Natural killer cell (primary cell): ENCODE results near the gene FABP6. TPM values are rescaled to one million over a fixed set of nuclear protein-coding genes. Genes with fewer than 3 reads are reported as not detected.
"Not testable (repeated sequence)": the region's sequence is repeated elsewhere in the genome, so short reads cannot be mapped to it uniquely, and the experiment has no call there.

ENCODE experiments used
- ATAC-seq, 3 donors: fragments of 150-1000 bp in 2 of 3; fragments of 200-7000 bp in 1 of 3; cut with Tn5 transposase; 1 replicate in 1 of 3; 2 replicates in 2 of 3; pipeline ENCODE4 v1.10.0; 2021; ENCODE audit warnings: mild to moderate bottlenecking in 2 of 3, moderate library complexity in 2 of 3
- DNase-seq, 2 donors: peaks; one replicate each; pipeline versions ENCODE4 v3.0.0 to v3.0.0-alpha.2; 2013 to 2021; ENCODE audit warnings: mixed read lengths in 1 of 2
- H3K27ac ChIP-seq: one replicate; pipeline ENCODE4 v1.5.1; 2013; ENCODE audit warnings: mild to moderate bottlenecking, low read length
- H3K27me3 ChIP-seq: one replicate; pipeline ENCODE4 v1.6.1; 2013; ENCODE audit warnings: low read length; ENCODE audit not compliant: control insufficient read depth, insufficient read depth
- H3K36me3 ChIP-seq: one replicate; pipeline ENCODE4 v1.6.1; 2013; ENCODE audit warnings: low read length; ENCODE audit not compliant: control insufficient read depth, insufficient read depth
- H3K4me1 ChIP-seq: one replicate; pipeline ENCODE4 v1.6.1; 2013; ENCODE audit warnings: low read length; ENCODE audit not compliant: control insufficient read depth, insufficient read depth
- H3K4me3 ChIP-seq: one replicate; pipeline ENCODE4 v1.5.1; 2013; ENCODE audit warnings: low read length
- H3K9me3 ChIP-seq: one replicate; pipeline ENCODE4 v1.6.1; 2013; ENCODE audit warnings: low read length; ENCODE audit not compliant: control insufficient read depth, insufficient read depth
- H3K27ac Mint-ChIP-seq, 2 donors: one replicate each; pipeline ENCODE4 v1.8.0; 2022; ENCODE audit warnings: mild to moderate bottlenecking in 2 of 2, mixed read lengths in 2 of 2, moderate library complexity in 1 of 2
- H3K27me3 Mint-ChIP-seq, 2 donors: one replicate each; pipeline ENCODE4 v1.8.0; 2022; ENCODE audit warnings: low read depth in 2 of 2, mixed read lengths in 2 of 2
- H3K36me3 Mint-ChIP-seq: one replicate; pipeline ENCODE4 v1.8.0; 2022; ENCODE audit warnings: mixed read lengths
- H3K4me1 Mint-ChIP-seq, 2 donors: one replicate each; pipeline ENCODE4 v1.8.0; 2022; ENCODE audit warnings: mixed read lengths in 2 of 2
- H3K4me3 Mint-ChIP-seq: one replicate; pipeline ENCODE4 v1.8.0; 2022; ENCODE audit warnings: mild to moderate bottlenecking, moderate library complexity, mixed read lengths
- H3K9me3 Mint-ChIP-seq, 2 donors: one replicate each; pipeline ENCODE4 v1.8.0; 2022; ENCODE audit warnings: mixed read lengths in 2 of 2
- WGBS: methylation state at CpG from one replicate; pipeline ENCODE4 v1.1.7; 2013; ENCODE audit warnings: missing lambda C conversion rate; ENCODE audit not compliant: insufficient coverage; 5-methylcytosine and 5-hydroxymethylcytosine counted together
- intact Hi-C: fragments of 100-400 bp; cut with micrococcal nuclease; formaldehyde crosslinking; loops from one replicate; pipeline ENCODE4 v1.14.2; 2022
- total RNA-seq, 4 donors: library from RNA; stranded (reverse); fragments of 120-200 nt in 1 of 4; gene quantifications; one replicate each; pipeline versions ENCODE4 v1.2.3 to v1.2.4, GENCODE V29; 2013 to 2022
- TF ChIP-seq, protein P1 (sequence below): fragments of 200-600 bp; IDR thresholded peaks from one replicate; pipeline ENCODE4 v1.8.0; 2022; ENCODE audit warnings: antibody characterized with exemption

FABP6 gene
- total RNA-seq, 3 donors from 2014 or later (not counting 1 experiment from before 2014, with no cell fraction given) = not detected

DNA sequence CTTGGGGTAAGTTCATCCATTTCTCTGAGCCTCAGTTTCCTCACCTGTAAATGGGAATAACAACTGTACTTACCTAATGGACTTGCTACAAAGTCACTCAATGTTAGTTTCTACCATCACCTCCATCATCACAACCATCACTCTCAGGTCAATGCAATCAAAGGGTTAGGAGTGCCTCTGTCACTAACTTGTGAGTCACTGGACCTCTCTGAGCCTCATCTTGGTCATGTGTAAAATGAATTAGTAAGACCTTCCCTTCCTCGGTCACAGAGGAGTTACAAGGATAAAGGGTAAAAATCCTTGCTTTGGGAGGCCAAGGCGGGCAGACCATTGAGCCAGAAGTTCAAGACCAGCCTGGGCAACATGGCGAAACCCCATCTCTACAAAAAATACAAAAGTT, 12.8 kb downstream of the FABP6 start:
- TF ChIP-seq, protein P1, sequence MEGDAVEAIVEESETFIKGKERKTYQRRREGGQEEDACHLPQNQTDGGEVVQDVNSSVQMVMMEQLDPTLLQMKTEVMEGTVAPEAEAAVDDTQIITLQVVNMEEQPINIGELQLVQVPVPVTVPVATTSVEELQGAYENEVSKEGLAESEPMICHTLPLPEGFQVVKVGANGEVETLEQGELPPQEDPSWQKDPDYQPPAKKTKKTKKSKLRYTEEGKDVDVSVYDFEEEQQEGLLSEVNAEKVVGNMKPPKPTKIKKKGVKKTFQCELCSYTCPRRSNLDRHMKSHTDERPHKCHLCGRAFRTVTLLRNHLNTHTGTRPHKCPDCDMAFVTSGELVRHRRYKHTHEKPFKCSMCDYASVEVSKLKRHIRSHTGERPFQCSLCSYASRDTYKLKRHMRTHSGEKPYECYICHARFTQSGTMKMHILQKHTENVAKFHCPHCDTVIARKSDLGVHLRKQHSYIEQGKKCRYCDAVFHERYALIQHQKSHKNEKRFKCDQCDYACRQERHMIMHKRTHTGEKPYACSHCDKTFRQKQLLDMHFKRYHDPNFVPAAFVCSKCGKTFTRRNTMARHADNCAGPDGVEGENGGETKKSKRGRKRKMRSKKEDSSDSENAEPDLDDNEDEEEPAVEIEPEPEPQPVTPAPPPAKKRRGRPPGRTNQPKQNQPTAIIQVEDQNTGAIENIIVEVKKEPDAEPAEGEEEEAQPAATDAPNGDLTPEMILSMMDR = no peak
- Histone ChIP-seq H3K27me3 (no peaks in the 10 kb centered on the region), H3K36me3 (no peaks in the 10 kb centered on the region), H3K4me3 (no peak overlapping the region), H3K9me3 (no peaks in the 10 kb centered on the region), H3K27ac (no peak overlapping the region), H3K4me1 (no peaks in the 10 kb centered on the region)
- Mint-ChIP-seq H3K4me1 (no peaks in the 10 kb centered on the region), H3K27me3 (peaks cover 0 to 3% of the 10 kb centered on the region in 2 donors), H3K4me3 (no peak overlapping the region), H3K27ac (no peak overlapping the region), H3K9me3 (no peaks in the 10 kb centered on the region), H3K36me3 (no peaks in the 10 kb centered on the region)
- no peak for ATAC-seq
- WGBS = 61% methylated on average over 3 of the region's 3 CpGs
- no peak for DNase-seq
- intact Hi-C loops = no loop called here

DNA sequence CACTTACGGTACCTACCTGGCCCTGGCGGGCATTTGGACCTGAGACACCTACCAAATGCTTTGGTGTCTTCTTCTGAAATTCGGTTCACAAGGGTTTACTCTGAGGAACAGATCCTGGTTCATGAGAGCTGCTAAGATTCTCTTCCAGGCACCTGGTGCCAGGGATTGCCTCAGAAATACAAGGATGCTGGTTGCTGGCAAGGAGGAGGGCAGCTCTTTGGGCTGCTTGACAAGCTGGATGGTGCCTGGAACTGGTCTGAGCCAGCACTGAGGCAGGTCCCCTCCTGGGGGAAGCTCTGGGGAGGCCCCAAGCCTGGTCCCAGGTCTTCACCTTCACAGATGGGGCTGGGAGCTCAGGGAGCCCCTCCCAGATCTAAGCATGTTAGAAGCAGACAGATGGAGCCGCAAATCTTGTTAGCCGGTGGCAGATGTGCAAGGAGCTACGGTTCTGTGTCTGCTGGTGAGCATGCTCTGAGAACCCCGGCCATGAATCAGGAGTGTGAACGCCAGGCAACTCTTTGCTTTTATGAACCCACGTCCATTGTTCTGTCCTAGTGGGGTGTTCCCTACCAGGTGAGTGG, 16.3 kb downstream of the FABP6 start:
- Mint-ChIP-seq H3K4me3 (no peak overlapping the region), H3K36me3 (no peaks in the 10 kb centered on the region), H3K9me3 (no peaks in the 10 kb centered on the region), H3K27ac (no peak overlapping the region), H3K4me1 (no peaks in the 10 kb centered on the region), H3K27me3 (no peaks in the 10 kb centered on the region)
- ATAC-seq (no peak), DNase-seq (no peak)
- H3K27ac ChIP-seq = no peak overlapping the region
- intact Hi-C loops = no loop called here
- no peaks in the 10 kb centered on the region for H3K9me3 ChIP-seq
- no peaks in the 10 kb centered on the region for H3K36me3 ChIP-seq
- no peaks in the 10 kb centered on the region for H3K4me1 ChIP-seq
- H3K4me3 ChIP-seq = no peak overlapping the region
- TF ChIP-seq, protein P1 = no peak
- WGBS = 91% methylated on average over 9 of the region's 9 CpGs
- H3K27me3 ChIP-seq = no peaks in the 10 kb centered on the region

DNA sequence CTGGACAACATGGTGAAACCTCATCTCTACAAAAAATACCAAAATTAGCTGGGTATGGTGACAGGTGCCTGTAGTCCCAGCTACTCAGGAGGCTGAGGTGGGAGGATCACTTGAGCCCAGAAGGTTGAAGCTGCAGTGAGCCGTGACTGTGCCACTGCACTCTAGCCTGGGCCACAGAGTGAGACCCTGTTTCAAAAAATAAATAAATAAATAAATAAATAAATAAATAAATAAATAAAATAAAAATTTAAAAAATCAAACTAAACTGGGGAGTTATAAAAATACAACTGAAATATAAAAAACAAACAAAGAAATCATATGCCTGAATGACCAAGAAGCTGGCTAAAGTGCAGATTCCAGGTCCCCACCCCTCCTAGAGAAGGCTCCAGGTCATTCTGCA, 20.3 kb downstream of the FABP6 start:
- H3K4me3 ChIP-seq, H3K9me3 Mint-ChIP-seq, H3K4me1 ChIP-seq, H3K4me3 Mint-ChIP-seq, H3K36me3 Mint-ChIP-seq, DNase-seq, H3K27me3 Mint-ChIP-seq, H3K27ac ChIP-seq, H3K9me3 ChIP-seq, H3K27me3 ChIP-seq, H3K4me1 Mint-ChIP-seq, intact Hi-C loops, ATAC-seq: not testable (repeated sequence)
- peak overlapping the region in 1 of 2 donors; percentile 29 for H3K27ac Mint-ChIP-seq
- WGBS = no CpG with 5 or more reads among the region's 1 CpG
- peaks cover 25% of the 10 kb centered on the region for H3K36me3 ChIP-seq

DNA sequence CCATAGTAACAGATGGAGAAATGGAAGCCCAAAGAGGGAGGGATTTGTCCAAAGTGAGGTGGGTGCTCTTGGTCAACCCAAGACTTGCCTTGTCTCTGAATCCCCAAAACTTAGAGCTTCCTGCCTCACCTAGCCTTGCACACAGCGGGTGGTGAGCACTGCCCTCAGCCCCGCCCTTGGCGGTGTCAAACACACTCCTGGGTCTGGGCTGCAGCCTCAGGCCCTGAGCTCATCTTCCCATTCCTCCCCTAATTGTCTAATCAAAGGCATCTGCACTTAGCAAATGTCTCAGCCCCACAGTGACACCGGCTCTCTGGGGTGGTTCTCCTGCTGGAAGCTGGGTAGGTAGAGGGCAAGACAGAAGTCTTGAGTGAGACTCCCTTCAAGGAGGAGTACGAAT, 20.9 kb downstream of the FABP6 start:
- H3K27ac ChIP-seq = no peak overlapping the region
- ATAC-seq (no peak), DNase-seq (no peak)

More for the DNA sequence above, 20.9 kb downstream of the FABP6 start:
- Mint-ChIP-seq H3K27me3 (no peaks in the 10 kb centered on the region), H3K36me3 (peaks cover 9% of the 10 kb centered on the region), H3K4me3 (no peak overlapping the region), H3K4me1 (no peaks in the 10 kb centered on the region), H3K27ac (peak overlapping the region; percentile 29 to 45), H3K9me3 (no peaks in the 10 kb centered on the region)
- TF ChIP-seq, protein P1 = no peak
- 91% methylated on average over 4 of the region's 5 CpGs for WGBS
- Histone ChIP-seq H3K4me3 (no peak overlapping the region), H3K4me1 (no peaks in the 10 kb centered on the region), H3K9me3 (no peaks in the 10 kb centered on the region), H3K27me3 (no peaks in the 10 kb centered on the region), H3K36me3 (peaks cover 30% of the 10 kb centered on the region)
- intact Hi-C loops = no loop called here
